Fibroblast of lung (primary cell): ENCODE data around the gene KCNN4. TPM values are rescaled to one million over a fixed set of nuclear protein-coding genes. Genes with fewer than 3 reads are reported as not detected.

Experiments used
- DNase-seq, 2 donors: peaks; one replicate each; pipeline versions ENCODE4 v3.0.0 to v3.0.0-alpha.2; 2010; ENCODE audit warnings: low read depth in 2 of 2
- H2AFZ ChIP-seq: 2 replicates; pipeline ENCODE4 v1.5.1; 2012; ENCODE audit warnings: low read length, control low read depth, inconsistent platforms
- H3K27ac ChIP-seq: 2 replicates; pipeline ENCODE4 v1.5.1; 2011; ENCODE audit warnings: low read length, control low read depth; ENCODE audit not compliant: insufficient read depth
- H3K27me3 ChIP-seq: 2 replicates; pipeline ENCODE4 v1.5.1; 2011; ENCODE audit warnings: mild to moderate bottlenecking, low read length; ENCODE audit not compliant: control insufficient read depth, insufficient read depth
- H3K36me3 ChIP-seq: 2 replicates; pipeline ENCODE4 v1.5.1; 2011; ENCODE audit warnings: low read length; ENCODE audit not compliant: control insufficient read depth, insufficient read depth
- H3K4me1 ChIP-seq: 2 replicates; pipeline ENCODE4 v1.5.1; 2011; ENCODE audit warnings: low read length; ENCODE audit not compliant: control insufficient read depth, insufficient read depth; ENCODE audit errors: extremely low read depth
- H3K4me2 ChIP-seq: 2 replicates; pipeline ENCODE4 v1.5.1; 2011; ENCODE audit warnings: low read length, control low read depth; ENCODE audit not compliant: insufficient read depth; ENCODE audit errors: extremely low read depth
- H3K4me3 ChIP-seq, 4 experiments: fragments of 200-600 bp in 1 of 4; sonication (generic) in 1 of 4; replicated peaks in 1 of 4; 2 replicates each; pipeline ENCODE4 v1.5.1; 2011 to 2016; ENCODE audit warnings: low read length in 4 of 4, low read depth in 3 of 4, mild to moderate bottlenecking in 3 of 4, control low read depth in 2 of 4, inconsistent platforms in 1 of 4, mixed read lengths in 1 of 4; ENCODE audit not compliant: insufficient read depth in 1 of 4; ENCODE audit errors: control extremely low read depth in 1 of 4
- H3K79me2 ChIP-seq: 2 replicates; pipeline ENCODE4 v1.5.1; 2012; ENCODE audit warnings: mild to moderate bottlenecking, low read length, inconsistent platforms; ENCODE audit not compliant: control insufficient read depth, insufficient read depth
- H3K9ac ChIP-seq: 2 replicates; pipeline ENCODE4 v1.5.1; 2011; ENCODE audit warnings: mild to moderate bottlenecking, low read length, control low read depth; ENCODE audit not compliant: insufficient read depth
- H3K9me3 ChIP-seq: 2 replicates; pipeline ENCODE4 v1.5.1; 2012; ENCODE audit warnings: low read depth, low read length; ENCODE audit not compliant: control insufficient read depth, insufficient read depth
- H4K20me1 ChIP-seq: 2 replicates; pipeline ENCODE4 v1.5.1; 2011; ENCODE audit warnings: low read length; ENCODE audit not compliant: control insufficient read depth, insufficient read depth; ENCODE audit errors: extremely low read depth
- CTCF ChIP-seq, 2 donors: IDR thresholded peaks in 1 of 2; conservative IDR thresholded peaks in 1 of 2; 1 replicate in 1 of 2; 2 replicates in 1 of 2; pipeline ENCODE4 v1.5.1; 2011 to 2012; ENCODE audit warnings: low read length in 2 of 2, control low read depth in 1 of 2, inconsistent platforms in 1 of 2, low read depth in 1 of 2, mild to moderate bottlenecking in 1 of 2
- EZH2 ChIP-seq: IDR thresholded peaks from 2 replicates; pipeline ENCODE4 v1.5.1; 2012; ENCODE audit warnings: low read length, control low read depth, mild to moderate bottlenecking; ENCODE audit errors: missing control alignments
- polyA plus RNA-seq, 2 donors: library from polyadenylated mRNA; depleted of rRNA in 1 of 2; stranded (reverse) in 1 of 2; unstranded in 1 of 2; fragments of >200 nt; gene quantifications; 2 replicates each; pipeline ENCODE4 v1.2.1, GENCODE V29; 2011 to 2012; ENCODE audit warnings: missing spikeins in 1 of 2
- total RNA-seq: library from RNA; depleted of rRNA; stranded (reverse); fragments of >200 nt; gene quantifications from 2 replicates; pipeline ENCODE4 v1.2.1, GENCODE V29; 2014

KCNN4 gene
- total and polyA plus RNA-seq, 2 donors (not counting 1 experiment from before 2014, with no cell fraction given) = 0.41 to 0.83 TPM

GRCh38 chr19:43782689-43783231 is 2.0 kb upstream of the KCNN4 start:
- Histone ChIP-seq H3K9me3 (no peaks in the 10 kb centered on the region), H3K9ac (no peak overlapping the region), H3K27ac (no peak overlapping the region), H4K20me1 (no peaks in the 10 kb centered on the region), H3K4me2 (no peak overlapping the region), H3K4me3 (no peak overlapping the region), H3K27me3 (no peaks in the 10 kb centered on the region), H3K79me2 (no peaks in the 10 kb centered on the region), H3K36me3 (no peaks in the 10 kb centered on the region), H3K4me1 (peaks cover 17% of the 10 kb centered on the region), H2AFZ (no peak overlapping the region)
- TF ChIP-seq CTCF (conservative IDR thresholded peaks at IDR 0.05 in 1 of 2, IDR thresholded peaks at IDR 0.05 in 1 of 2; ENCODE audit: low read depth in 1 of 2, low read length in 2 of 2) (no peak), EZH2 (no peak)
- no peak for DNase-seq

- H3K79me2 ChIP-seq = no peaks in the 10 kb centered on the region
- no peak overlapping the region for H3K9ac ChIP-seq
- no peak for TF ChIP-seq CTCF (conservative IDR thresholded peaks at IDR 0.05 in 1 of 2, IDR thresholded peaks at IDR 0.05 in 1 of 2; ENCODE audit: low read depth in 1 of 2, low read length in 2 of 2)
- TF ChIP-seq EZH2 = no peak
- H4K20me1 ChIP-seq = no peaks in the 10 kb centered on the region
- peaks cover 17% of the 10 kb centered on the region for H3K4me1 ChIP-seq
- no peak for DNase-seq
- H3K4me2 ChIP-seq = no peak overlapping the region
- no peak overlapping the region for H3K27ac ChIP-seq
- H3K36me3 ChIP-seq = no peaks in the 10 kb centered on the region
- H3K9me3 ChIP-seq = no peaks in the 10 kb centered on the region
- H2AFZ ChIP-seq = no peak overlapping the region
- H3K27me3 ChIP-seq = no peaks in the 10 kb centered on the region
- H3K4me3 ChIP-seq = no peak overlapping the region
These were observed 1.5 kb upstream of the KCNN4 start for GRCh38 chr19:43782311-43782660.

DNA sequence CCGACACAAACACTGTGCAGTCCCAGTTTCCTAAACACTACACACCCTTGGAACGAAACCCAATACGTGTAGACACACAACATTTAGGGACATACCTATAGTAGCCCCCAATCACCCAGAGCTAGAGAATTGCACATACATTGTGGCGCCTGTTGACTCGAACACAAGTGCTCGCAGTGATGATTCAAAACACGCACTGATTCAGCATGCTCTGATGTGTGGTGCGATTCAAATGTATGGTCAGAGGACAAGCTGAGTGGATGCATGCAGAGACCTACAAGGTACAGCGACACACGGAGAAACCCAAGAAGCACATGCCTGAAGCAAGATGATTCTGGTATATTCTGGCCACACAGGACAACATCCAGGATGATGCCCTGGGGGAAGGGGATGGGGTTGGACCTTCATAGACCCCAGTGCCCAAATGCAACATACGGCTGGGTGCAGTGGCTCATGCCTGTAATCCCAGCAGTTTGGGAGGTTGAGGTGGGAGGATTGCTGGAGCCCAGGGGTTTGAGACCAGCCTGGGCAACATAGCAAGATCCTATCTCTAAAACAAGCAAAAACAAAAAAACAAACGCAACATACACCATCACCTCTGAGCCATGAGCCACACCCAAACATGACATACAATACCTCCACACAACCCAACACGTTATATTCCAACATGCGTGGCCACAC is 997 bp upstream of the KCNN4 start:
- H3K4me1 ChIP-seq = peaks cover 17% of the 10 kb centered on the region
- no peak overlapping the region for H2AFZ ChIP-seq
- DNase-seq = no peak
- no peak overlapping the region for H3K9ac ChIP-seq
- H3K79me2 ChIP-seq = no peaks in the 10 kb centered on the region
- no peak overlapping the region for H3K4me2 ChIP-seq
- no peak overlapping the region for H3K4me3 ChIP-seq
- no peaks in the 10 kb centered on the region for H3K9me3 ChIP-seq
- no peaks in the 10 kb centered on the region for H3K36me3 ChIP-seq
- H3K27me3 ChIP-seq = no peaks in the 10 kb centered on the region
- TF ChIP-seq CTCF (conservative IDR thresholded peaks at IDR 0.05 in 1 of 2, IDR thresholded peaks at IDR 0.05 in 1 of 2; ENCODE audit: low read depth in 1 of 2, low read length in 2 of 2) (no peak), EZH2 (no peak)
- H3K27ac ChIP-seq = no peak overlapping the region
- no peaks in the 10 kb centered on the region for H4K20me1 ChIP-seq
